GM21526 (cell line): ENCODE measurements around the gene STXBP1.
"Not testable (repeated sequence)": the region's sequence is repeated elsewhere in the genome, so short reads cannot be mapped to it uniquely, and the experiment has no call there.

Experiments
- ATAC-seq: cut with Tn5 transposase; IDR thresholded peaks from one replicate; pipeline ENCODE4 v1.9.1; 2021; ENCODE audit warnings: moderate library complexity; ENCODE audit not compliant: unreplicated experiment, low FRiP score

Gene STXBP1

DNA sequence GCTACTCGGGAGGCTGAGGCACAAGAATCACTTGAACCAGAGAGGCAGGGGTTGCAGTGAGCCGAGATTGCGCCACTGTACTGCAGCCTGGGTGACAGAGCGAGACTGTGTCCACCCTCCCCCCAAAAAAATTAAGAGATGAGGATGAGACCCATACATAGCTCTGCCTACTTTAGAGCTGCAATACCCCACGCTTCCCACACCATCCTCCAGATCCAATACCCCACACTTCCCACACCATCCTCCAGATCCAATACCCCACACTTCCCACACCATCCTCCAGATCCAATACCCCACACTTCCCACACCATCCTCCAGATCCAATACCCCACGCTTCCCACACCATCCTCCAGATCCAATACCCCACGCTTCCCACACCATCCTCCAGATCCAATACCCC lies 34.9 kb upstream of the STXBP1 start:
- ATAC-seq = not testable (repeated sequence)

DNA sequence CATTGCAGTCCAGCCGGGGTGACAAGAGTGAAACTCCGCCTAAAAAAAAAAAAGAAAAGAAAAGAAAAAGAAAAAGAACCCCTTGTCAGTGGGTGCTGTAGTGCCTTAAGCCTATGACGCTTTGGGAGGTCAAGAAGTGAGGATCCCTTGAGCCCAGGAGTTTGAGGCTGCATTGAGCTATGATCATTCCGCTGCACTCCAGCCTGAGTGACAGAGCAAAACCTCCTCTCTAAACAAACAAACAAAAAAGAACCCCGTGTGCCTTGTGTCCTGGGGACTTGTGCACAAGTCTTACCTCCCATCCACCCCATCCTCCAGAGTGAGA lies 33.5 kb upstream of the STXBP1 start:
- ATAC-seq = no peak

DNA sequence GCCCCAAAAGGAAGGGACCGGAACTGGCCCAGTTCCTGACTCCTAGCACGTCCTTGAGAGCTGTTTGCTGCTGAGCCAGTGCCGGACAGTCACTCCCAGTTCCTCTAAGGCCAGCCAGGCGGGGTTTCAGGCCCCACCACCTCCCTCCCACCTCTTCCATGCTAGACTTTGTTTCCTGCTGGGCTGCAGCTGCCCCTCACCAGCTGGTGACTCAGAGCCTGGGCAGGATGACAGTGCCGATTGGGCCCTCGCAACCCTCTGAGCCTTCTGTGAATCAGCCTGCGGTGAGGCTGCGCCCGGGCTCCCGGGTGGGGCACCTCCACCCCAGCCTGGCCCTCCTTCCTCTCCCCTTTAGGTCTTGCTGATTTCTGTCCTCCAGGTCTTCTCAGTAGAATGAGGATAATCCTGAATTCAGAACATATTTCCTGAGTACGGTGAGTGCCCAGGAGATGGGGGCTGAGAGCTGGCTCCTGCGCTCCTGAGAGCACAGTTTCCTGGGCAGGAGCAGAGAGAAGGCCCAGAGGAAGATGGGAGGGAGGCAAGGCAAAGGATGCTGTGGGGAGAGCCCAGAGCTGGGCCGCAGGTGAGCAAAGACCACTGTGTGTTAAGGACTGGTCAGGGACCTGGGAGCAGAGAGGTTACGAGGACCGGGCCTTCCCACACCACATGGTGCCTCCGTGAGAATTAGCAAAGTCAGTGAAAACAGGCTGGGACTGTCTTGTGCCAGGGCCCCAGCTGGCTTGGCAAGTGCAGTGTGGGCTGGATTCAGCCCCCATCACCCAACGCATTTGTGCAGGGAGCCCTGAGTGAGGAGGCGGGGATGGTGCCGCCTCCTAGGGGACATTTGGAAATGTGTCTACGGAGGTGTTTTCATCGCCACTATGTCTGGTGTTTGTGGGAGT lies 32.9 kb upstream of the STXBP1 start:
- ATAC-seq = no peak

DNA sequence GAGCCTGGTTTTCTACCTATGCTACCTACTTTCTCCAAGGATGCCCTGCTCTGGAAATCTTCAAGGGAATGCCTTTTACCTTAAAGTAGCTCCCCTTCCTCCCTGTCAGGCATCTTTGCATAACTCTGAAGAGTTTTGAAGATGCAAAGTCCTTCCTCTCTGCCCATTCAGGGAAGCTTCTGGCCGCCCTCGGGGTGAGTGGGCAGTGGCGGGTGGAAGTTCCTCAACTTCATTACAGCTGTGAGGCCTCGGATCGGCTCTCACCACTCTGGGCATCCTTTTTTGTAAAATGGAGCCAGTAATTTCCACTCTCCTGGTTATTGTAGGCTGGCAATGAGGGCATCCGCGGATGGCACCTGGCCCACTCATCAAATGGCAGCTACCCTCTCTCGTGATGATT lies 31.7 kb upstream of the STXBP1 start:
- ATAC-seq = no peak

DNA sequence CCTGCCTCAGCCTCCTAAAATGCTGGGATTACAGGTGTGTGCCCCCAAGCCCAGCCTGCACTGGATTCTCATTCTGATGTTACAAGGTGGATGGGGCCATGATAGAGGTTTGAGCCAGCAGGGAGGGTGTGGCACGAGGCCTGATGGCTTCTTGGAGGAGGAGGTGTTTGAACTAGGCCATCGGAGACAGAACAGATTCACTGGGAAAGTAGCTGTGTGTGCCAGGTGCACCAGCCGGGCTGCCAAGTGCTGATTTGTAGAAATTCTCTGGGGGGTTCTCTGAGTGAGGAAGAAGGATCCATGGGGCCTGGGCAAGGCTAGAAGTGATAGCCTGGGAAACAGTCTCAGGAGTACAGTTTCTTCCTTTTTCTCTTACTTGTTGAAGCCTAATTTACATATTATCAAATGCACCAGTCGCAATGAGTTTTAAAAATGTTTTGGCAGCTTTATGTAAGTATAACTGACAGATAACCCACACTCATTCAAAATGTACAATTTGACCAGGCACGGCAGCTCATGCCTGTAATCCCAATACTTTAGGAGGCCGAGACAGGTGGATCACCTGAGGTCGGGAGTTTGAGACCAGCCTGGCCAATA lies 31.1 kb upstream of the STXBP1 start:
- no peak for ATAC-seq

DNA sequence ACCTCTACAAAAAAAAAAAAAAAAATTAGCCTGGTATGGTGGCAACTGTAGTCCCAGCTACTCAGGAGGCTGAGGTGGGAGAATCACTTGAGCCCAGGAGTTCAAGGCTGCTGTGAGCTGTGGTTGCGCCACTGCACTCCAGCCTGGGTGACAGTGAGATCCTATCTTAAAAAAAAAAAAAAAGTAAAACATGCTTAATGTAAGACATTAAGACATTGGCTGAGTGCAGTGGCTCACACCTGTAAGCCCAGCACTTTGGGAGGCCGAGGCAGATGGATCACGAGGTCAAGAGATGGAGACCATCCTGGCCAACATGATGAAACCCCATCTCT lies 27.6 kb upstream of the STXBP1 start:
- ATAC-seq = not testable (repeated sequence)

DNA sequence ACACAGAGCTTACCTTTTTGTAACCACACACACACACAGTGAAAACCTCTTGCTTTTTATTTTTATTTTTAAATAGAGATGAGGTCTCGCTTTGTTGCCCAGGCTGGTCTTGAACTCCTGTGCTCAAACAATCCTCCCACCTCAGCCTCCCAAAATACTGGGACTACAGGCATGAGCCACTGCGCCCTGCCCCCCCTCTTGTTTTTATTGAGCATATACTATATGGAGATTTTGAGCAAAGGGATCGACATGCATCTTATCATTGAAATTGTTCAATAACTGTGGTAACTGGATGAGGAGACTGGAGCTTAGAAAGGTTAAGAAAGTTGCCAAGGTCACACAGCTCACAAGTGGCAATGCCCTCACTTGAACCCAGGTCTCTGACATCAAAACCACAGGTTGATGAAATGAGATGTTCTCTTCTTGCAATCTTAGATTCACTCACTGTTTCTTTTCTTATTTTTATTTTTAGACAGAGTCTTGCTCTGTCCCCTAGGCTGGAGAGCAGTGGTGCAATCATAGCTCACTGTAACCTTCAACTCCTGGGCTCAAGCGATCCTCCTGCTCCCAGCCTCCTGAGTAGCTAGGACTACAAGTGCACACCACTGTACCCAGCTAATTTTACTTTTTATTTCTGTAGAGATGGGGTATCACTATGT lies 26.8 kb upstream of the STXBP1 start:
- ATAC-seq = no peak

DNA sequence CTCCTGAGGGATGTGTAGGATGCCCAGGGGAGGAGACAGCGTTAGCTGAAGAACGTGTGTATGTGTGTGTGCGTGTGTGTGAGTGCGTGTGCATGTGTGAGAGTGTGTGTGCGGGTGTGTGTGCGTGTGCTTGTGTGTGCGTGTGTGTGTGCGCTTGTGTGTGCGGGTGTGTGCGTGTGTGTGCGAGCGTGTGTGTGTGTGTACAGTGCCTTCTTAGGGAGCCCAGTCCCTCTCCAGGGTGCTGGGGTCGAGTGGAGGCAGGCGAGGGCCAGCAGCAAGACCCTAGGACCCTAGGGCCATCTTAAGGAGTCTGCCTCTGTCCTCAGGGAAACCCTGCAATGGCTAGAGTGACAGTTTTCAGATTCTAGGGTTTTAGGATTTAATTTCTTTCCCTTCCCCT lies 26.0 kb upstream of the STXBP1 start:
- ATAC-seq = no peak

DNA sequence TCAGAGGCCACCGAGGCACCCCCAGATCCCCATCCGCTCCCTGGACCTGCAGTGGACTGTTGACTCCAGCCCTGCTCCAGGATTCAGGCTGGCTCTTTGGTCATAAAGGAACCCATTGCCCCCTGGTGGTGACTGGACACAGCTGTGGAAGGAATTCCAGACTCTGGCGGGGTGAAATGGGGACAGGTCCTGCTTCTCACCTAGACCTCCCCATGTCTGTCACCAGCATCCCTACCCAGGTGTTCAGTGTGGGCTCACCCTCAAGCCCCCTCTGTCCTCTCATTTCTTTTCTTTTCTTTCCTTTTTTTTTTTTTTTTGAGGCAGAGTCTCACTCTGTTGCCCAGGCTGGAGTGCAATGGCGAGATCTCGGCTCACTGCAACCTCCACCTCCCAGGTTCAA lies 25.5 kb upstream of the STXBP1 start:
- ATAC-seq = no peak

DNA sequence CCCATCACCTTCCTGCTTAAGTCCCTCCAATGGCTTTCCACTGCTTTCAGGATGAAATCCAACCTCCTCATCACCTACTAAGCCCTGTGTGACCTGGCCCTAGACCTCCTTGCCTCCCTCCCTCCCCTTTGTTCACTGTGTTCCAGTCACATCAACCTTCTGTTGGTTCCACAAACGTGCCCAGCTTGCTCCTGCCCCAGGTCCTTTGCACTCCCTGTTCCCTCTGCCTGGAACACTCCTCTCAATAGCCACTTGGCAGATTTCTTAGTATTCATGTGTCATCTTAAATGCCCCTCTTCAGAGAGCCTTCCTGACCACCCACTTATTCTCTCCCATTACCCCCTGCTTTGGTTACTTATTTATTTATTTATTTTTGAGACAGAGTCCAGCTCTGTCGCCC lies 24.1 kb upstream of the STXBP1 start:
- ATAC-seq = no peak

DNA sequence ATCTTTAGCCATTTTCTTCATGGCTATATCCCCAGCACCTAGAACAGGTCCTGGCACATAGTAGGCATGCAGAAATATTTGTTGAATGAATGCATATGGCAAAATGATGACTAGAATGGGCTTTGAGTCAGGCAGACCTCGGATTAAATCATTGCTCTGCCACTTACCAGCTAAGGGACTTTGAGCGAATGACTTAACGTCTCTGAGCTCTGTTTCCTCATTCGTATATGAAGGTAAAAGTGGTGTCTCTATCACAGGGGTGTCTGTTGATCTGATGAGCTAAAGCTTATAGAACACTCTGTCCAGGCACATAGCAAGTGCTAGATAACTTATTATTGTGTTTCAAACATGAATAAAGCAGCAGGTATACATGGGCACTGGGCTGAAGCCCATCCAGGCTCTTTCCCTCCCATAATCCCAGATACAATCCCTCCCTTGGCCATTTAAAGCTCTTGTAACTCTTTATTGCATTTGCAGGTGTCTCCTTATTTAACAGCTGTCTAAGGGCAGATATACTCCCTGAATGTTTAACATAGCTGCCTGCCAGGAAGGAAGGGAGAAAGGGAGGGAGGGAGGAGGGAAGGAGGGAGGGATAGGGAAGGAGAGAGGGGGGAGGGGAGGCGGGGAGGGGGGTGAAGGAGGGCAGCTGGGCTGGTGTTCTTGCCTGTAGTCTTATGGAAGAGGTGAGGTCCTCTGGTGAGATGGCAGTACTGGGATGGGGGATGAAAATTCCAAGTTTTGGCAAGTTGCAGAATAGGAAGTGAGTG lies 23.2 kb upstream of the STXBP1 start:
- ATAC-seq = no peak

DNA sequence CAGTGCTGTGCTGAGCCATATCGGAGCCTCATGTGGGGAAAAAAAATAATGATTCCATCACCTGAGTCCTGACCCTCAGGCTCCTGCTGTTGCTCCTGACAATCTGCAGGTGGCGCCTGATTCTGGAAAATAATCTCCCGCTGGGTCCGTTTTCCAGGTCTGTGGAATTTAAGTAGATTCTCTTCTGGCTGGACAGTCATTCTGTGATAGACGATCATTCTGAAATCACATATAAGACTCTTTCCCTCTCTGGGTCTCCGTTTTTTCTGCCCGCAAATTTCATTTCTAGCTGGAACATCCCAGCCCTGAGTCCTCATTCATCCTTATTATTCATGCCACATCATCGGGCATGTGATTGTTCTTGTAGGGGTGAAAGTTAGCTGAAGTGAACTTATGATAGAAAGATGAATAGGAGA lies 22.1 kb upstream of the STXBP1 start:
- ATAC-seq = no peak

DNA sequence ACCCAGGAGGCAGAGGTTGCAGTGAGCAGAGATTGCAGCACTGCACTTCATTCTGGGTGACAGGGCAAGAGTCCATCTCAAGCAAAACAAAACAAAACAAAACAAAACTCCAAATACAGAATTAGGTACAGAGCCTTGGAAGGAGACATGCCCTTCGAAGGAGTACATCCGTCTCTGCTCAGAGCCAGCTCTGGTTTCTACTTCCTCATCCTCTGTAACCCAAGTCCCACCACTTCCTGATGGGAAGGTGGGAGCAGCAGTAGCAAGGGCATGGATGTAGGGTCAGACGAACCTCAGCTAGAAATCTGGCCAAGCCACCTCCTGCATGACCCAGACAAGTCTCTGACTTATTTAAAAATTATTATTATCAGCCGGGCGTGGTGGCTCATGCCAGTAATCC lies 16.5 kb upstream of the STXBP1 start:
- no peak for ATAC-seq

DNA sequence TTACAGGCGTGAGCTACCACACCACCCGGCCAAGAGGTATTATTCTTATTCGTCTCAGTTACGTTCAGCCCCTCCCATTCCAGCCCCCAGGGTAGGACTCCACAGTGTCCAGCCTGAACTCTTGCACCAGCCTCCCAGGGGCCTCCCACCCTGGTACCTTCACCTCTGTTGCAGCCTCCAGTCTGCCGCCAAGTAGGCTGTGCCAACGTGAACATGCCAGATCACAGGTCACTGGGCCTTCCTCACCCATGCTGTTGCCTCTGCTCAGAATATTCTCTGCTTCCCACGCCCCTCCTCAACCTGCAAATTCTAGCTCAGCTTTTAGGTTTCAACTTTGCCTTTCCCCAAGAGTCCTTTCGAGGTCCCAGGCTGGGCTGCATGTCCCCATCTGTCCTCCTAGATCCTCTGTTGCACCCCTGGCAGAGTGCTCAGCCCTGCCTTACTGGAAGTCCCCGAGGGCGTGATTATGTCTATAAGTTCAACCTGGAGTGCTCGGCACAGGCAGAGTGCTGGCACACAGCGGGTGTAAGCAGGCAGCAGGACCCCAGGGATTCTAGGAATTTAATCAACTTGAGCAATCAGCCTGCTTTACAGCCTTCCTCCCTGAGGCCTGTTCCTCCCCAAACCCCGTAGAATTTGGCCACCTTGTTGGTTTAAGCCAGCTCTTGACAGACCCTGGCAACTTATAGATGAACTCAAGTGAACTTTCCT lies 13.1 kb upstream of the STXBP1 start:
- no peak for ATAC-seq

DNA sequence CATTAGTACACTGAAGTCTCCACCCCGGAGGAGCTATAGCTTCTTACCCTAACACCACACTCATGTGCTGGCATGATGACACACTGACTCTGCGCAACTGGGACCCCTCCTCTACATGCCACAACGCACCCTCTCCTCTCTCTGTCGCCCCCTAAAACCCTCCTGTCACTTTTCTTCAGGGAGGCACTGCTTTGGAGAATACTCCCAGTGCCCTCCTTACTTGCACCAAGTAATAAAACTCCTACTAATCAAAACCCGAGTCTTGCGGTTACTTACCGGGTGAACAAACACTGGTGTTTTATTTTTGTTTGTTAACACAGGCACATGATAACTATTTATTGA lies 12.6 kb upstream of the STXBP1 start:
- no peak for ATAC-seq

DNA sequence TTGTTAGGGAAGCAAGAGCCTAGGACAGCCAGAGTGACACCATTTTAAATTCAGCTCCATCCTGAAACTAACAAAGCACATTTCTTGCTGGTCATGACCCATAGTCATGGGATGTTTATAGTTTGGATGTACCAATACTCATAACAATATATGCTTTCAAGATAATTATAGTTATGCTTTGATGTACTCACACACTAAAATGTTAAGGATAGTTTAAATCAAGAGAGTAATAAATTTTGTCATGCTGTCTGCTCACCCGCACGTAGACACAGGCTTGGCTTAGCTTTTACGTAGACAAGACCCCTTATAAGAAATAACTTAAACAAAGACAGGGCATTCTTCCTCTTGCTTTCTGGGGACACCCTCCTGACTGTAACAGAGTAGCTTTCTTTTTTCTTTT lies 8.9 kb upstream of the STXBP1 start:
- no peak for ATAC-seq

DNA sequence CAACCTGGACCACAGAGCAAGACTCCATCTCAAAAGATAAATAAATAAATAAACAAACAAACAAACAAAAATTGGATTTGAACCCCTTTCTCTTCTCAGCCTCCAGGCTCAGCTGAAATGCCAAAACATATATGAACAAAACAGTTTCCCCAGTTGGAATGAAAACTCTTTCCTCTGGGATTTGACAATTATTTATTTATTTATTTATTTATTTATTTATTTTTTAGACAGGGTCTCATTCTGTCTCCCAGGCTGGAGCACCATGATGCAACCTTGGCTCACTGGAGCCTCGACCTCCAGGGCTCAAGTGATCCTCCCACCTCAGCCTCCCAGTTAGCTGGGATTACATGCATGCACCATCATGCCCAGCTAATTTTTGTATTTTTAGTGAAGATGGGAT lies 6.0 kb upstream of the STXBP1 start:
- ATAC-seq = no peak

DNA sequence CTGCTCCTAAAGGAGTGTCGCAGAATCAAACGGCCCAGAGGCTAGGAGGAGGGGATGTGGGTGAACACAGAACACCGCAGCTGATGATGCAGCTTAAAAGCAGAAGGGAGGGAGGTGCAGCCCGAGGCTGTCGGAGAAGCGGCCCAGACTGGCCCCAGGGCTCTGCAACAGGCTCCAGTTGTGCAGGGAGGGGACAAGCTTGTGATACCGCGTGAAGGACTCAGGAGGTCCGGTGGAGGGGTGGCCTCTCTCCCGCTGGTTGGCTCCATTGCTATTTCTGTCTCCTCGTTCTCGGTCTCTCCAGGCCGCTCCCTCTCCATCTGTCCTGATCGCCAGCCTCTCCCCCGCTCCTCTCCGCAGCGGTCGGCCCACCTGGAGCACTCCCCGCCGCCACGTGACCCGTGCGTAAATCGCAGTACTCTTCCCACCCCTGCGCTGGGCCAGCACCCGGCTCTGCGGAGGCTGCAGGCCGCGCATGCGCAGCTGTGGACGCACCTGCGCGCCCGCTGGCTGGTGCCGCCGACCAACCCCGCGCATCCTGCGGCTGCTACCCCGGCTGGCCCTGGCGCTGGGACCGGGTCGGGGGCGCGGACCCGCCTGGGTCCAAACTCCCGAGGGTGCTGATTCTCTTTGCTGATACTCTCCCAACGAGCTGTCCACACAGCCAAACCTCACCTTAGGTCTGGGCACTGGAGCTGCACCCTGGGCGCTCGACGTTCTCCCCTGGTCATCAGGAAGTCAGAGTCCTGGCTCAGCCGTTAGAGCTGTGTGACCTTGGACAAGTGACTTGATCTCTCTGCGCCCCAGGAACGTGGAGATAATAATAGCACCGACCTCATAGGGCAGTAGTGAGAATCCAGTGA lies 3.7 kb upstream of the STXBP1 start:
- ATAC-seq = no peak

DNA sequence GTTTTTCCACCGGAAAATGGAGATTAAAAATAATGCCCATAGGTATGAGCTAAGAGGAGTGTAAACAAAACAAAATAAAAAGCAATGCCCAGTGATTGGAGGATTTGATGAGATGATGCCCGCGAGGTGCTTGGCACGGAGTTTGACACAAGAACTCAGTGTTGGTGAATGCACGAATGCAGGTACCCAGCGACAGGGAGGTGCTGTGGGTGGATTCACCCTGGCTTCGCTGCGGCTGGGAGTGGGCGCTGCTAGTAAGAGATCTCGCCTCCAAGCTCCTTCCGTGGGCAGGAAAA lies 526 bp upstream of the STXBP1 start:
- ATAC-seq = no peak

DNA sequence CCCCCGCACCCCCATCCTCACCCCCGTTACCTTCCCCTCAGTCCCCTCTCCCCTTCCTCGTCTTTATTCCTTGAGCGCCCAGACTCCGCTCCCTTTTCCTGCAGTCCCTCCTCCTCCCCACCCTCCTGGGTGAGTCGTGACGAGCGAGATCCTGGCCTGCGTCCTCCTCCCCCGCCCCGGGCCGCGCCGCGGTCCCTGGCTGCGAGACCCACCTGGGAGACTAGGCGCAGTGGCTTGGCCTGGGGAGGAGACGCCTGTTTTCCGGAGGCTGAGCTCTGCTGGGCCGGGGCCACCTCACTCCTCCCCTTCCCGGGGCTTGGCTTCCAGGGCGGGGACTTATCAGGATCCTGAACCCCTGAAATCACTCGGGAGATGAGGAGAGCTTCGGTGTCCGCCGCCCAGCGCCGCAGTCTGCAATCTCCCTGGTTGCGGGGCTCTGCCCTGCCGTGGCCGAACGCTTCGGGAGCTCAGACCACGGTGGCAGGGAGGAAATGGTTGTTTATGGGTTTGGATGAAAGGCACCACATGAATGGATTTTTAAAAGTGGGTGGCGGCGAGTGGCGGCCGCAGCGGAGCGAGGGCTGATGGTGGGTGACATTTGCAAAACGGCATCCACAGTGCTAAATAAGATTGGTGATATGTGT lies 984 bp downstream of the STXBP1 start:
- ATAC-seq = no peak
